Stimulated activated CD8-positive, alpha-beta memory T cell treated with anti-CD3 and anti-CD28 coated beads, Interleukin-15, amount 100 ng/mL, for 1 hour (primary cell): Measurements from ENCODE around the gene NCF4.

ENCODE experiments used
- DNase-seq: peaks from one replicate; pipeline ENCODE4 v3.0.0-alpha.2; 2020; ENCODE audit warnings: low read depth

NCF4 gene

GRCh38 chr22:36922105-36922608 lies 61.4 kb downstream of the NCF4 start:
- DNase-seq, result no peak

- DNase-seq, result no peak
These were observed 61.9 kb downstream of the NCF4 start for GRCh38 chr22:36922711-36923110.

GRCh38 chr22:36923131-36923788 lies 62.5 kb downstream of the NCF4 start:
- no peak for DNase-seq

GRCh38 chr22:36924151-36924698 lies 63.4 kb downstream of the NCF4 start:
- DNase-seq, result no peak

- DNase-seq, result no peak
These were observed 64.8 kb downstream of the NCF4 start for GRCh38 chr22:36925388-36926290.

- DNase-seq, result no peak
These were observed 65.5 kb downstream of the NCF4 start for GRCh38 chr22:36926309-36926708.

GRCh38 chr22:36926721-36927435 lies 66.1 kb downstream of the NCF4 start:
- no peak for DNase-seq
